ENCODE measurements around the gene ATP13A5.

GRCh38 chr3:193228206-193228605, 150.3 kb downstream of the ATP13A5 start:
- no peak for TF ChIP-seq CTCF (IDR thresholded peaks at IDR 0.05; ENCODE audit: insufficient read depth, low read depth, low read length)
- no peak for TF ChIP-seq EZH2 (IDR thresholded peaks at IDR 0.05; ENCODE audit: insufficient read depth, low read length)

All from astrocyte (in vitro differentiated cells and primary cell).